GM19023 (cell line): Measurements from ENCODE around the gene PANX2.

Experiments
- ATAC-seq: cut with Tn5 transposase; IDR thresholded peaks from one replicate; pipeline ENCODE4 v1.9.1; 2021; ENCODE audit warnings: mild to moderate bottlenecking, moderate library complexity; ENCODE audit not compliant: unreplicated experiment

Gene PANX2

GRCh38 chr22:50227579-50228215 is 57.2 kb downstream of the PANX2 start:
- no peak for ATAC-seq

- no peak for ATAC-seq
Measured at GRCh38 chr22:50228366-50228765, 57.8 kb downstream of the PANX2 start.

GRCh38 chr22:50229370-50229769 is 58.8 kb downstream of the PANX2 start:
- ATAC-seq = no peak
